ENCODE results near the gene CCR7.

CCR7 gene

DNA sequence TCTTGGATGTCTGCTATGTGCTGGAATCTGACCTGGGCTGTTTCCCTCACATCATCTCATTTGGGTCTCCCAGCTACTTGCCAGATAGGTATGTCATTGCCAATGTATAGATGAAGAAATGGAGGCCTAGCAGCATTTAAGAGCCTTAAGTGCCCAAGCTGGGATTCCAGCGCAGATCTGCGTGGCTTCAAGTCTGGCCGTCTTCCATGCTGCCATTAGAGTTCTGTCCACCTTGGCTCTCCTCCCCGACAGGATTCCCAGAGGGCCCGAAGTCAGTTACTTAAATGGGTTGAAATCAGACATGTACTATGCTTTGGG lies 33.0 kb upstream of the CCR7 start:
- Histone ChIP-seq H3K4me3 (ENCODE audit: low read depth, low read length) (no peak overlapping the region), H3K27ac (ENCODE audit: extremely low read depth, low read depth, low read length) (no peak overlapping the region), H3K36me3 (ENCODE audit: control insufficient read depth in 2 of 2, insufficient read depth in 1 of 2, low read length in 2 of 2) (no peaks in the 10 kb centered on the region), H3K4me1 (ENCODE audit: control insufficient read depth, insufficient read depth, low read length) (no peaks in the 10 kb centered on the region), H3K9me3 (ENCODE audit: control insufficient read depth, insufficient read depth, low read depth, low read length) (no peaks in the 10 kb centered on the region)
- TF ChIP-seq, protein P1, sequence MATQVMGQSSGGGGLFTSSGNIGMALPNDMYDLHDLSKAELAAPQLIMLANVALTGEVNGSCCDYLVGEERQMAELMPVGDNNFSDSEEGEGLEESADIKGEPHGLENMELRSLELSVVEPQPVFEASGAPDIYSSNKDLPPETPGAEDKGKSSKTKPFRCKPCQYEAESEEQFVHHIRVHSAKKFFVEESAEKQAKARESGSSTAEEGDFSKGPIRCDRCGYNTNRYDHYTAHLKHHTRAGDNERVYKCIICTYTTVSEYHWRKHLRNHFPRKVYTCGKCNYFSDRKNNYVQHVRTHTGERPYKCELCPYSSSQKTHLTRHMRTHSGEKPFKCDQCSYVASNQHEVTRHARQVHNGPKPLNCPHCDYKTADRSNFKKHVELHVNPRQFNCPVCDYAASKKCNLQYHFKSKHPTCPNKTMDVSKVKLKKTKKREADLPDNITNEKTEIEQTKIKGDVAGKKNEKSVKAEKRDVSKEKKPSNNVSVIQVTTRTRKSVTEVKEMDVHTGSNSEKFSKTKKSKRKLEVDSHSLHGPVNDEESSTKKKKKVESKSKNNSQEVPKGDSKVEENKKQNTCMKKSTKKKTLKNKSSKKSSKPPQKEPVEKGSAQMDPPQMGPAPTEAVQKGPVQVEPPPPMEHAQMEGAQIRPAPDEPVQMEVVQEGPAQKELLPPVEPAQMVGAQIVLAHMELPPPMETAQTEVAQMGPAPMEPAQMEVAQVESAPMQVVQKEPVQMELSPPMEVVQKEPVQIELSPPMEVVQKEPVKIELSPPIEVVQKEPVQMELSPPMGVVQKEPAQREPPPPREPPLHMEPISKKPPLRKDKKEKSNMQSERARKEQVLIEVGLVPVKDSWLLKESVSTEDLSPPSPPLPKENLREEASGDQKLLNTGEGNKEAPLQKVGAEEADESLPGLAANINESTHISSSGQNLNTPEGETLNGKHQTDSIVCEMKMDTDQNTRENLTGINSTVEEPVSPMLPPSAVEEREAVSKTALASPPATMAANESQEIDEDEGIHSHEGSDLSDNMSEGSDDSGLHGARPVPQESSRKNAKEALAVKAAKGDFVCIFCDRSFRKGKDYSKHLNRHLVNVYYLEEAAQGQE (tag by site-specific recombination; IDR thresholded peaks at IDR 0.05): no peak
- TF ChIP-seq YY2 (tag by site-specific recombination; IDR thresholded peaks at IDR 0.05): no peak
- TF ChIP-seq, protein P2, sequence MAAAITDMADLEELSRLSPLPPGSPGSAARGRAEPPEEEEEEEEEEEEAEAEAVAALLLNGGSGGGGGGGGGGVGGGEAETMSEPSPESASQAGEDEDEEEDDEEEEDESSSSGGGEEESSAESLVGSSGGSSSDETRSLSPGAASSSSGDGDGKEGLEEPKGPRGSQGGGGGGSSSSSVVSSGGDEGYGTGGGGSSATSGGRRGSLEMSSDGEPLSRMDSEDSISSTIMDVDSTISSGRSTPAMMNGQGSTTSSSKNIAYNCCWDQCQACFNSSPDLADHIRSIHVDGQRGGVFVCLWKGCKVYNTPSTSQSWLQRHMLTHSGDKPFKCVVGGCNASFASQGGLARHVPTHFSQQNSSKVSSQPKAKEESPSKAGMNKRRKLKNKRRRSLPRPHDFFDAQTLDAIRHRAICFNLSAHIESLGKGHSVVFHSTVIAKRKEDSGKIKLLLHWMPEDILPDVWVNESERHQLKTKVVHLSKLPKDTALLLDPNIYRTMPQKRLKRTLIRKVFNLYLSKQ (tag by site-specific recombination; IDR thresholded peaks at IDR 0.05; ENCODE audit: borderline replicate concordance): no peak
- TF ChIP-seq ZXDB (tag by site-specific recombination; IDR thresholded peaks at IDR 0.05): no peak
- no peak for TF ChIP-seq ZNF501 (tag by site-specific recombination; IDR thresholded peaks at IDR 0.05)
- no peak for TF ChIP-seq SP7 (tag by site-specific recombination; IDR thresholded peaks at IDR 0.05)
- no peak for TF ChIP-seq ZNF48 (tag by site-specific recombination; IDR thresholded peaks at IDR 0.05)
- no peak for TF ChIP-seq ZNF121 (tag by site-specific recombination; IDR thresholded peaks at IDR 0.05)
- no peak for TF ChIP-seq KLF17 (tag by site-specific recombination; IDR thresholded peaks at IDR 0.05)
- no peak for TF ChIP-seq ZNF416 (tag by site-specific recombination; IDR thresholded peaks at IDR 0.05)
- TF ChIP-seq ZNF830 (tag by site-specific recombination; IDR thresholded peaks at IDR 0.05; ENCODE audit: low read depth): no peak
- ChIA-PET POLR2A (no interaction called here), CTCF (interaction anchor here (0.6 to 0.9 kb wide), 2 partner anchors 17 to 164 kb away, joined by 3 read pairs; no protein-coding TSS in a partner anchor)

DNA sequence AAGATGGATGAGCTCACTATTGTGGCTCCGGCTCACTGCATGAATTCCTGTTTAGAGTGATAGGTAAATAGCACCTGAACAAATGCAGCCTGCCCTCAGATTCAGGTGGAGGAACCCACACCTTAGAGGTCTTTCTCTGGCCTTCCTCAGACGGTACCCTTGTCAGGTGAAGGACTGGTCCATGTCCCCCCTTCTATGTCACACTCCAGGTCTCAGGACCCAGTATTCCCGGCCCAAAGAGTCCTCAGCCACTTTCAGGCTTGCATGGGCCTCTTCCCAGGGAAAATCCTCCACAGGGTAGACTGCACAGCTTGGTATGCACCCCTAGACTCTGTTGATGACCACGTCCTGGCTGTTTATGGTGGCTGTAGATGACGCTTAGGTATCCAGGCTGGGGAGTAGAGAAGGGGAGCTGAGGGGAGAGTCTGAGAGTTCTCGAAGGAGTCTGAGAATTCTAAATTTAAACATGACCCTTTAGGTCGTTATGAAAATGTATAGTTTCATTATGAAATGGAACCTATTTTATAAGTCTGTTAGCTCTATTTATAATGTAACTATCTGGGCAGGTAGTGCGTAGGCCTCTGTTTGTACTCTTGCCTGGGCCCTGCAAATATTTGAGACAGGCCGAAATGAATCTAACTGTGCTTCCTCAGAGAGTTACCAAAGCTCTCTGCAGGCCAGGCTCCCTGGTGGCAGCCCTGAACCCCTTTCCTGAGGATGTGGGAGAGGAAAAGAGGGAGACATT lies 32.5 kb upstream of the CCR7 start:
- Histone ChIP-seq H3K36me3 (ENCODE audit: control insufficient read depth in 2 of 2, insufficient read depth in 1 of 2, low read length in 2 of 2) (no peaks in the 10 kb centered on the region), H3K27ac (ENCODE audit: extremely low read depth, low read depth, low read length) (no peak overlapping the region), H3K4me3 (ENCODE audit: low read depth, low read length) (no peak overlapping the region), H3K4me1 (ENCODE audit: control insufficient read depth, insufficient read depth, low read length) (no peaks in the 10 kb centered on the region), H3K9me3 (ENCODE audit: control insufficient read depth, insufficient read depth, low read depth, low read length) (no peaks in the 10 kb centered on the region)
- TF ChIP-seq, protein P3, sequence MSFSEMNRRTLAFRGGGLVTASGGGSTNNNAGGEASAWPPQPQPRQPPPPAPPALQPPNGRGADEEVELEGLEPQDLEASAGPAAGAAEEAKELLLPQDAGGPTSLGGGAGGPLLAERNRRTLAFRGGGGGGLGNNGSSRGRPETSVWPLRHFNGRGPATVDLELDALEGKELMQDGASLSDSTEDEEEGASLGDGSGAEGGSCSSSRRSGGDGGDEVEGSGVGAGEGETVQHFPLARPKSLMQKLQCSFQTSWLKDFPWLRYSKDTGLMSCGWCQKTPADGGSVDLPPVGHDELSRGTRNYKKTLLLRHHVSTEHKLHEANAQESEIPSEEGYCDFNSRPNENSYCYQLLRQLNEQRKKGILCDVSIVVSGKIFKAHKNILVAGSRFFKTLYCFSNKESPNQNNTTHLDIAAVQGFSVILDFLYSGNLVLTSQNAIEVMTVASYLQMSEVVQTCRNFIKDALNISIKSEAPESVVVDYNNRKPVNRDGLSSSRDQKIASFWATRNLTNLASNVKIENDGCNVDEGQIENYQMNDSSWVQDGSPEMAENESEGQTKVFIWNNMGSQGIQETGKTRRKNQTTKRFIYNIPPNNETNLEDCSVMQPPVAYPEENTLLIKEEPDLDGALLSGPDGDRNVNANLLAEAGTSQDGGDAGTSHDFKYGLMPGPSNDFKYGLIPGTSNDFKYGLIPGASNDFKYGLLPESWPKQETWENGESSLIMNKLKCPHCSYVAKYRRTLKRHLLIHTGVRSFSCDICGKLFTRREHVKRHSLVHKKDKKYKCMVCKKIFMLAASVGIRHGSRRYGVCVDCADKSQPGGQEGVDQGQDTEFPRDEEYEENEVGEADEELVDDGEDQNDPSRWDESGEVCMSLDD (tag by site-specific recombination; IDR thresholded peaks at IDR 0.05): no peak
- TF ChIP-seq ZNF2 (tag by site-specific recombination; IDR thresholded peaks at IDR 0.05): no peak
- TF ChIP-seq YY2 (tag by site-specific recombination; IDR thresholded peaks at IDR 0.05): no peak
- TF ChIP-seq ZBTB17 (tag by site-specific recombination; IDR thresholded peaks at IDR 0.05): no peak
- CTCF ChIA-PET: interaction anchor here (0.6 to 0.9 kb wide), 3 partner anchors 18 to 296 kb away, joined by 3 read pairs; no protein-coding TSS in a partner anchor
- POLR2A ChIA-PET: no interaction called here

Data from HEK293 (cell line).